ENCODE measurements around the gene ADGB.
"Not testable (repeated sequence)": the region's sequence is repeated elsewhere in the genome, so short reads cannot be mapped to it uniquely, and the experiment has no call there.

The ADGB gene

GRCh38 chr6:146768722-146769121 lies 169.9 kb downstream of the ADGB start:
- DNase-seq (ENCODE audit: low spot score), result no peak

GRCh38 chr6:146770275-146770964 lies 171.6 kb downstream of the ADGB start:
- DNase-seq (ENCODE audit: low spot score), result no peak

DNA sequence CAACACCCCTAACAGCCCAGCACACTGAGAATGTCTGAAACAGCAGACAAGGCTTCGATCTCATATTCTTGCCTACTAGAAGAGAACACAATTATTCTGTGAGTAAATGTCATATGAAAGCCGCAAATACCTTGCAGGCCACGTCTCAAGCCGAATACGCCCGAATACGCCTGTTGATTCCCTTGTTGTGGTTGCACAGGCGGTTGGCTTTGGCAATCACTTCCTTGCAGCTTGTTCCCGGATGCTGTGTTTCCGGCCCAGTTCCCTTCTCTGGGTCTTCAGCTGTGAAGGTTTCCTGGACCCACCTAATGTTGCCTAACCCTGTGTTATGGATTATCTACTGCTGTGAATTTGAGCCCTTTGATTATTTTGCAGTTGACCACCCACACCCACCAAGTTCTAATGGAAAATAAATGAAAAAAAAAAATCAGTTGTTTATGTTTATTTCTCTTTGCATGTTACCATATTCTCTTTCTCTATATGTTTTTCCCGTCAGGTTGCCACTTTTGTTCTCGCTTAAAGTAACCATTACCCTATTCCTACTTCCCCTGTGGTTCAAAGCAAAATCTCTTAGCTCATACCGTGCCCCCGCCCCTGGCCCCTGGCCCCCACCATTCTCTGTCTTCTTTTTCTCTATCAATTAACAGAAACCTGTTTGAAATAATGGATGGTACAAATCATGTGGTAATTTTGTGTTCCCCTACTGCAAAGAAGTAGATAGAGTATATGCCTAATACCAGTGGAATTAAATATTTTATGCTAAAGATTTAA lies 172.4 kb downstream of the ADGB start:
- no peak for DNase-seq (ENCODE audit: low spot score)

GRCh38 chr6:146775220-146775619 lies 176.4 kb downstream of the ADGB start:
- no peak for DNase-seq (ENCODE audit: low spot score)

DNA sequence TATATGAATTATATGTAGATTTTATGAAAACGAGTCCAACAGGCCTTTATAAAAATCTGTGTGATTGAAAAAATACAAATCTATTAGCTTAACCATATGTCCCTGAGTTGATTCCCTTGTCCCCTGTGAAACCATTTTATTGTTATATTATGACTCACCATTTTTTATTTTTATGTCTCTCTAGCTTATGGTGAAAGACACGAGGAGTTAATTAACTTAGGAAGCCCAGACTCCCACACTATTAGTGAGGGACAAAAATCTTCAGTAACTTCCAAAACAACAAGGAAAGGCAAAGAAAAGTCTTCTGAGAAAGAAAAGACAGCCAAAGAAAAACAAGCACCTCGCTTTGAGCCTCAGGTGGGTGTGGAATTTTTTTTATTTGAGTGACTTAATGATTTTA lies 183.1 kb downstream of the ADGB start:
- no peak for DNase-seq (ENCODE audit: low spot score)

- no peak for DNase-seq (ENCODE audit: low spot score)
Observed at GRCh38 chr6:146785001-146785585, 186.3 kb downstream of the ADGB start.

- no peak for DNase-seq (ENCODE audit: low spot score)
Observed at GRCh38 chr6:146787876-146788508, 189.2 kb downstream of the ADGB start.

- no peak for DNase-seq (ENCODE audit: low spot score)
Observed at GRCh38 chr6:146790561-146791091, 191.9 kb downstream of the ADGB start.

GRCh38 chr6:146791930-146792329 lies 193.2 kb downstream of the ADGB start:
- no peak for DNase-seq (ENCODE audit: low spot score)

- not testable (repeated sequence) for DNase-seq (ENCODE audit: low spot score)
Observed at GRCh38 chr6:146793218-146793617, 194.4 kb downstream of the ADGB start.

GRCh38 chr6:146795479-146796133 lies 196.8 kb downstream of the ADGB start:
- DNase-seq (ENCODE audit: low spot score), result no peak

GRCh38 chr6:146803167-146803566 lies 204.4 kb downstream of the ADGB start:
- DNase-seq (ENCODE audit: low spot score), result not testable (repeated sequence)

DNA sequence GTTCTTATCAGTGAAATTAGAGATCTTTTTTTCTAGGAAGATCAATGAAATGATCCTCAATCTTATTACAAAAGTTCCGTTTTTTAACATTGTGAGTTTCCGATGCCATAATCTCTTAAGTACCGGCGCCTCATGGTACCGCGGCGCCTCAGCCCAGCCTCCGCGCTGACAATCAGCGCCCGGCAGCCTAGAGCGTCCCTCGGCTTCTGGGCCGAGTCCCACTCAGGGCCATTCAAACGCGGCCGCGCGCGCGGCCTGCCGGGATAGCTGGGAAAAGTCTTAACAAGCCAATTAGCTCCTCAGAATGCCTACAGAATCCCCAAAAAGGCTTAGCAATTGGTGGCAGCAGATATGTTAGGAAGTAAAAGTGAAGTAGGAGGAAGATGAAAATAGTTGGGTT lies 204.8 kb downstream of the ADGB start:
- no peak for DNase-seq (ENCODE audit: low spot score)

DNA sequence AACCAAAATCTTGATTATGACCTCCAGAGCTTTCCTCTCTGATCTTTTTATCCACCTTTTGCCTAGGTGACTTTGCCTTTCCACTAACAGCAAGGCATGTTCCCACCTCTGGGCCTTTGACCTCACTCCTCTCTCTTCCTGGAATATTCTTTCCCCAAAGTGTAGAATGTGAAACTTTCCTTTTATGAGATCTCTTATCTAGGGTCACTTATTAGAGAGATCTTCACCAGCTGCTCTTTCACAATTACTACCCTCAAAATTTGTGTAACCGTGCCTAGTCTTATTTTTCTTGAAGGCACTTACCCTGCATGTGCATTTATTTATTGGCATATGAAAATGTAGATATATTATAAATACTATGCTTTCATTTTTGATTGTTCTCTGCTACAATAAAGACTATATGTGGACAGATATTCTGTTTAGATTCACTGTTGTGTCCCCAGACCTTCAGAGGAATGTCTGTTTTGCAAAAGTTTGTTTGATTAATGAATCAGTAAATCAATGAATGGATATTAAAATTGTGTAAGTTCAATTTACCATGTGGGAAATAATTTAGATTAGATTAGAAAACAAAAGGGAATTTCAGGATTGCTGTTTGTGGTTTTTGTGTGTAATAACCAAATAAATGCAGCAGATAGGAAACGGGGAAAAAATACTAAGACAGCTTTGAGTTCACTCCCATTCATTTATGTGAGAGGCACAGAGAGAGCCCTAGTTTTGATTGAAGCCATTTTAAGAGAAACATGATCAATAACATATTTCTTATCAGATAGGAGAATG lies 207.0 kb downstream of the ADGB start:
- DNase-seq (ENCODE audit: low spot score), result no peak

DNA sequence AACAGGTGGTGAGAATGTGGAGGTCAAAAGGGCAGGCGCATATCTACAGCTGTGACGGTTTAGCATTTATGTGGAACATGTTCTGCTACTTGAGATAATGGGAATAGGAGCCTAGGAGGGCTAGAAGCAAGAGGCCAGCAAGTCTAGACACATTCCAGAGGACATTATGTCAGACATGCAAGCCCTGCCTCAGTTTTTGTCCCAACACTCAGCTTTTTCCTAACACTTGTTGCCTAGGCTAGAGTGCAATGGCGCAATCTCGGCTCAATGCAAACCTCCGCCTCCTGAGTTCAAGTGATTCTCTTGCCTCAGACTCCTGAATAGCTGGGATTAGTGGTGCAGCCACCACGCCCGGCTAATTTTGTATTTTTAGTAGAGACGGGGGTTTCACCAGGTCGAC lies 210.2 kb downstream of the ADGB start:
- DNase-seq (ENCODE audit: low spot score), result not testable (repeated sequence)

- not testable (repeated sequence) for DNase-seq (ENCODE audit: low spot score)
Observed at GRCh38 chr6:146812811-146813321, 214.1 kb downstream of the ADGB start.

DNA sequence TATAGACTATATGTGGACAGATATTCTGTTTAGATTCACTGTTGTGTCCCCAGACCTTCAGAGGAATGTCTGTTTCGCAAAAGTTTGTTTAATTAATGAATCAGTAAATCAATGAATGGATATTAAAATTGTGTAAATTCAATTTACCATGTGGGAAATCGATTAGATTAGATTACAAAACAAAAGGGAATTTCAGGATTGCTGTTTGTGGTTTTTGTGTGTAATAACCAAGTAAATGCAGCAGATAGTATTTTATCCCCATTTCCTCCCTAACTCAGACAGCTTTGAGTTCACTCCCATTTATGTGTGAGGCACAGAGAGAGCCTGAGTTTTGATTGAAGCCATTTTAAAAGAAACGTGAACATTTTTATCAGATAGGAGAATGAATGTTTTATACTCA lies 214.8 kb downstream of the ADGB start:
- no peak for DNase-seq (ENCODE audit: low spot score)

DNA sequence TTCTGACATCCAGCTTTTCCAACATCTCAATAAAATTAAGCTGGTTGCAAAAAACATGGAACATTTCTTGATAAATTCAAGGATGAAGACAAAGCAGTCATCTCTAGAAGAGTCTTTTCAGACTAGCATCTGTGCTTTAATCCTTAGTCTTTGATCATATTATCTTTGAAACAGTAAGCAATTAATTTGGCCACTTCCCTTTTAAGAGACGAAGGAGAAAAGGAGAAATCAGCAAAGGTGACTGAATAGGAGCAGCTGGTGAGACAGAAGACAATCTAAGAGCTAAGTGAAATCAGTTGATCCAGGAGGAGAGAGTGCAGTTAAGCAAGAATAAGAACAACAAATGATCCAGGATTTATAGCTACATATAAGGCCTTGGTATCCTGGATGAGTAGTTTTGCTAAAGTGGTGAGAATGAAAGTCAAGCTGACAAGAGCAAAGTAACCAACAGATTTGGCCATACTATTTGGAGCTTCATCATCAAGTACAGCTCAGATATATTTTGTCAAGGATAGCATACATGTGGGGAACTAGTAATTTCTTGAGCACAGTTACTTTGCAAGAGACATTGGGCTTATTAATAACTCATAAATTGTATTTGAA lies 215.5 kb downstream of the ADGB start:
- DNase-seq (ENCODE audit: low spot score), result no peak

- not testable (repeated sequence) for DNase-seq (ENCODE audit: low spot score)
Observed at GRCh38 chr6:146815511-146816462, 217.0 kb downstream of the ADGB start.

All from globus pallidus (tissue), 1 donor.